NCI-H1436 (cell line): ENCODE results near the gene RNF4.

Experiments used
- DNase-seq: peaks from one replicate; lab custom pipeline; 2025; lab: John Stamatoyannopoulos, UW

Gene RNF4

DNA sequence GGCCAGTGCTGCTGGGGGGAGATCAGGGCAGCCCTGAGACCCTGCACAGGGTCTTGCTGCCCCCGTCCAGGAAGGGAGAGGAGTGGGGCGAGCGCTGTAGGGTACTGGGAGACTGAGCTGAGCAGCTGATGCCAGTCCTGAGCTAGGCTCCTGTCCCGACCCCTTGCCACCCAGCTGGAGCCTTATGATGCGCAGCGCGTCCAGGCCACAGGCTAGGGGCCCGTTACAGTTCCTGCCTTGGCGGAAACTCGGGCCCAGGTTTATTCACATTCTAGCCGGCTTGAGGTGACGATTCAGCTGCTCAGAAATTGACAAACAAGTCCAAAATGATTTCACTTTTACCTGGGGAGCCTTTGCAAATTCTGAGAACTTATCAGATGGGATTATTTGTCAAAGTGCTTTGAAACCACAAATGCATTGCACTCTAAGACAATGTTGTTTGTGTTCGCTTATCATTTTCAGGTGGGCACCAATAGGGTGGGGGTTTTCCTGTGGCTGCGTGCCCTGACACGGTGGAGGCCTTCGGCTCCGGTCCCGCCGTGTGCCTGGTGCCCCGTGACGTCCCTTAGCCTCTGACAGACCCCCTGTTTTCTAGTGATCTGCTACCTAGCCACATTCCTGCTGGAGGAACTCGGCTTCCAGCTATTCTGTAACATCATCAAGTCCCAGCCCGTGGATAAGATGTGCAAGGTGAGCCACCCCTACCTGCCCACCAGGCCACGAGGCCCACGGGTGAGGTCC, 31.3 kb upstream of the RNF4 start:
- no peak for DNase-seq

DNA sequence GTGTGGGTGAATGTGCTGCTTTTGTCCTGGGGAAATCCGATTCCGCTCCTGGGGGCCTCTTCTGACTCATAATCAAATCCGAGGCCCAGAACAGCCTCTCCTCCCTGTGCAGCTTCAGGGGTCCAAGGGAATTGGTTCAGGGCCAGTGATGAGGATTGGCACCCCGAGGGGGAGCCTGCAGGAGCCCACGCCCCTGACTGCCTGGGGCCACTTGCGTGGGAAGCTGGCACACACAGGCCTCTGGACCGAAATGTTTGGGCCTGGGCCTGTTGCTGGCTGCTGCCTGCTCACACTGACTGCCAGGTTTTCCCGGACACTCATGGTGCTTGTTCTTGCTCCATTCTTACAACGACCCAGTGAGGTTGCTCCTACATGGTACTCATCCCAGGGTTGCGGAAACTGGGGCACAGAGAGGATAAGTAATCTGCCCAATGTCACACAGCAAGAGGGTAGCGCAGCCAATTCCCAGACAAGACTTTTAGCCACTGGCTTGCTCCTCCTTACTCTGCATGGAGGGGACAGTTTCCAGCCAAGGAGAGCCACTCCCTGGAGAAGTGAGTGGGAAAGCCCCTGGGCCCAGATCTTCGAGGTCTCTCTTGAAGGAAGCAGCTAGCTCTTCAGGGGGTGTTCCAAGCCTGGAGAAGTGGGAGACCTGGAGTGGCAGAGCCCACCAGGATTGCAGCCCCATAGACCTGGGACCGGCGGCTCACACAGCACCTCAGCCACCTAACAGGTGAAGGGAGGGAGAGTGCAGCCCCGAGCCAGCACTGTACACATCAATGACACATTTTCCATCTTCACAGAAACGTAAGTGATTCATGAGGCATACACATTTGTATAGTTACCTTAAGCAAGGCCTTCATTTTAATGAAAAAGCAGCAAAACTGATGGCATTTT, 29.8 kb upstream of the RNF4 start:
- no peak for DNase-seq

DNA sequence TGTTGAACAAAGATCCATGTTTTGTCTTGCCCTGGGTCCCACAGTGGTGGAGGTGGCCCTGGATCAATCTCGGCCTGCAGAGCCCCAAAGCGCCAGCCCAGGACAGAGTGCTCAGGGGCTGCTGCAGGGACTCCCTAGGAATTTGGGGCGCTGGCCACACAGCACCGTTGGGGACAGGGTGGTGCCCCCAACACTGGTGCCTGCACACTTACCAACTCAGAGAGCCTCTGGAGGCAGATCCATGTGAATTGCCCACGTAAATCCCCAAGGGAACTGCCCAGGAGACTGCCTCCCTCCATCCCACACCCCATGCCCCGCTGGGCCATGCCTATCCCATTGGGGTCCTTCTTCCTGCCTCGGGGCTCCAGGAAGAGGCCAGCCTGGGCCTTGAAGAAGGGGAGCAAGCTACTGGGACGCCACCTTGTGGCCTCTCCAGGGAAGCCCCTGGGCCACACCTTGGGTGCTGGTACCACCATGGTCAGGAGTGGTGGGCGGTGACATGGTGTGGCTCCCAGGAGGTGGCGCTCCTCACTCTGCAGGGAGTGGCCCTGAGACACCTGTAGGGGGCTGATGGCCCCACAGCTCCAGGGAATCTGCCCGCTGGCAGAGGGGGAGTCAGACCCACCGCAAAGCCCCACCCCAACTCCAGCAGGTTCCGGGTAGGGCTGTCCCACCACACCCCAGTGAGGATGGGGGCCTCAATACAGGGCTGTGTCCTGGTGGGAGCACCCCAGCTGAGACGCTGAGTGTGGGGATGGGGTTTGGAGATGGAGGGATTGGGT, 27.3 kb upstream of the RNF4 start:
- peak; percentile 20 for DNase-seq

DNA sequence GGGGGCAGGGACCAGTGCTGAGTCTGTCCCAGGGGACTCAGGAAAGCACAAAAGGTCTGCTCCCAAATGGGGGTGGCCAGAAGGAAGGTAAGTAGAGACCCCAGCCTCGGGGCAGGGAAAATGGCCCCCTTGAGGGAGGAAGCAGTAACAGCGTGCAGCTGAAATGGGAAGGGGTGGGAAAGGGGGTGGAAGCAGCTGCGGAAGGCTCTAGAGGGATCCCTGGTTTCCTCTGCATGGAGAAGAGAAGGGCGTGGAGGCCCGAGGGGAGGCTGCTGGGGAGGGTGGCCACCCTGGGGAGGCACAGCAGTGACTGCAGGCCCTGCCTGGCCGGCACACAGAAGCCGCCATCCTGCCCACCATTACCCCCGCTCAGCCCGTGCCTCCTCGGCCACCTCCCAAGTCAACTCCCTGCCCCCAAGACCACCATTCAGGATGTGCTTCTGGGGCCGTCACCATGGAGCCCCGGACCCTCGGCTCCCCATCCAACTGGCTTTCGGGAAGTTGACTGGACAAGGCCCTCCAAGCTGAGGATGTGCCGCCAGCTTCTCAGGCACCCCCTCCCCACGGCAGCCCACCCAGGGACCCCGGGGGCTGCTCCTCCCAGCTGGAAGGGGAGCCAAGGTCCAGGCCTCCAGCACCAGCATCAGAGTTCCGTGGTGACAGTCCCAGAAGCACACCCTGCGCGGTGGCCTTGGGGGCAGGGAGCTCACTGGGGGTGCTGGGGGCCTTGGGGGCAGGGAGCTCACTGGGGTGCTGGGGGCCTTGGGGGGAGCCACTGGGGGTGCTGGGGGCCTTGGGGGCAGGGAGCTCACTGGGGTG, 26.5 kb upstream of the RNF4 start:
- no peak for DNase-seq

DNA sequence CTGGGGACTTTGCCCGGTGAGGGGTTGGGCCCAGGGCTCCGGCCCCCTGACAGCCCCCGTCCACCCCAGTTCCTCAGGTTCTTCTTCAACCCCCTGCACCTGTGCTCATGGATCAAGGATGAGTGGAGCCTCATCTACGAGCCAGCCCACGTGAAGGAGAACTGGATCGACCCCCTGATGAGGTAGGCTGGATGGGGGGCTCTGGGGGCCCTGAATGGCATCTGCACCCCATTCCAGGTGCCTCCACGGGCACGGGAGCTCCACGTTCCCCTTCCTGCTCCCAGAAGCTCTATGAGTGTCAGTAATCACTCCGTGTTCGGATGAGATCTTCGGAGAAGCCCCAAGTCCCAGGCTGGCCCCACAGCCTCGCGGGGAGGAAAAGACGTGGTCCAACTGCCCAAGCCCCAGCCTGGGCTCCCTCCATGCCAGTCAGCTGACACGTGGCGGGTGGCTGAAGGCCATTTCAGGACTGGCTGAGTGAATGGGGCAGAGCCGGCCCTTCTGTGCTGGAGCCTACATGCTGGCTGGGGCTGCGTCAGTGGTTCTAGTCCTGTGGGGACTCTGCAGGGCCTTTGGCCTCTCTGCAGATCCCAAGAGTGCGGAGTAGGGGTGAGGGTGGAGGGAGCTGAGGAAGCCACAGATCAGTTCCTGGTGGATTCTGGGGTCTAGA, 25.7 kb upstream of the RNF4 start:
- no peak for DNase-seq

DNA sequence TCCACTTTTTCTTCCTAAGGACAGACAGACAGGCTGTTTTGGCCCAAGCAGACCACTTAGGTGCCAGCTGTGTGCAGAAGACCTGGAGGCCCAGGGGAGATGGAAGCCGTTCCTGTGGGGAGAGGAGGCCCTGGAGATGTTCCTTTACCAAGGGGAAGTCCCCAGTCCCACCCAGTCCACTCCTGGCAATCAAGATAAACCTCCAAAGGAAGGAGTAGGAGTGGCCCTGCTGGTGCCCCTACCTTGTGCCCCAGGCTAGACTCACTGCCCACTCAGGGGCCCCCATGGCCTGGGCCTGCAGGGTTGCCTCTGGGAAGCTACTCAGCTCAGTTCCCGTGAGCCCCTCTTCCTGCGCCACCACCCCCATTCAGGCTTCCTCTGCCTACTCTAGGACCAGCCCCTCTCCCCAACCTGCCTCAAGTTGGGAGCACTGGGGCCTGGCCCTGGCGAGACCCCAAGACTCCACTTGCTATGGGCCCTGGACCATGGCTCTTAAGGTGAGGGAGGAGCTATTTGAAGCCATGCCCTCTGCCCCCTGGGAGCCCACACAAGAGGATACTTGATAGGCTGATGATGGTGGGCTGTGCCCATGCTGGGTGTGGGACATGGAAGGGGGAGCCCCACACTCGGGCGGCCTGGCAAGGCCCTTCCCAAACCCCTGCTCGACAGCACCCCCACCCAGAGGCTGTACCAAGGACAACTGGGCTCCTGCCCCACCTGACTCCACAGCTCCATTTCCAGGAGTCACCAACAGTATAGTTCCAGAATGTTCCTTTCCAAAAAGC, 24.8 kb upstream of the RNF4 start:
- no peak for DNase-seq

DNA sequence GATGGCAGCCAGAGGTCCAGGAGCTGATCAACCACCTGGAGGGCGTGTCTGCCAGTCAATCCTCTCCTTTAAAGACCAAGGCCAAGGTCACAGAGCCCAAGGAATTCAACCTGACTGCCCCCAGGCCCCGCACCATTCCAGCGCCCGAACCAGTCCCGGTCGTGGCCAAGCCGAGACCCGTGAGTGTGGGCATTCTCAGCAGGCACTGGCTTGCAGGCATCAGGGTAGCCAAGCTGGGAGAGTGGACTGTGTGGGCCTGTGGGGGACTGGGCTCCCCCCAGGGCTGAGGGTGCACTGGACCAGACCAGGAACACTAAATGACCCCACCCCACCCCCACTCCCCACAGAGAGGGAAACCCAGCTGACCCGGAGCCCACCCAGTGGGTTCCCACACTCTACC, 23.8 kb upstream of the RNF4 start:
- no peak for DNase-seq

DNA sequence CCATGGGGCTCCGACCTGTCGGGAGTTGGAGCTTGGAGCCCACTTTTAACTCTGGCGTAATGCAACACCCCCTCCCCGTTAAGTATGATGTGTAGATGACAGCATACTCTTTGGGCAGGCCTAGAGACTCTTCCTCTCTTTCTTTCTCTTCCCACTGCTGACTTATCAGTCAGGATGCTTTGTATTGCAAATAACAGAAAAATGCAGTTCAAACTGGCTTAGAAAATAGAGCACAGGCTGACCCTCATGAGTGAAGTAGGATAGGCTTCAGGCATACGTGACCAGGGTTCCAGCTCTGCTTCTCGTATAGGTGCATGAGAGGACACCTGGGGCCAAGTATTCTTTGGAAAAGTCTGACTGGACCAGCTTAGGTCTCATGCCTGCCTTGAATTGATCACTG, 23.3 kb upstream of the RNF4 start:
- DNase-seq, result no peak

DNA sequence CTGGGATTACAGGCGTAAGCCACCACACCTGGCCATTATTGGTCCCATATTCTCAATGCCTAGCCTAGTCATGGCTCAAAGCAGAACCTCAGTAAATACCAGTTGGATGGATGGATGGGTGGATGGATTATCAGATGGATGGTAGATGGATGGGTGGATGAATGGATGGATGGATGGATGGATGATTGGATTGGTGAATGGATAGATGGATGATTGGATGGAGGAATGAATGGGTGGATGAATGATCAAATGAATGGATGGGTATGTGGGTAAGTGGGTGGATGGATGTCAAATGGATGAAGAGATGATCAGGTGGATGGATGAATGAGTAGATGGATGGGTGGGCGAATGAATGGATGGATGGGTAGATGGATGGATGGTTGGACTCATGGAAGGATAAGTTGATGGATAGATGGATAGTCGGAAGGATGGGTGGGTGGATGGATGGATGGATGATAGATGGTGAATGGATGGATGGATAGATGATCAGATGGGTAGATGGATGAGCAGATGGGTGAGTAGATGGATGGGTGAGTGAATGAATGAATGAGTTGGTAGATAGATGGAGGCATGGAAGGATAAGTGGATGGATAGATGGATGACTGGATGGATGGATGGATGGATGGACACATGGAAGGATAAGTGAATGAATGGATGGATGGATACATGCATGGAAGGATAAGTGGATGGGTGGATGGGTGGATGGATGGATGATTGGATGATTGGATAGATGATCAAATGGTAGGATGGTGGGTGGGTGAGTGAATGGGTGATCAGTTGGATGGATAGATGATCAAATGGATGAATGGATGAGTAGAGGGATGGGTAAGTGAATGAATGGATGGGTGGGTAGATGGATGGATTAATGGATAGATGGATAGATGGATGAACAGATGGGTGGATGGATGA, 22.0 kb upstream of the RNF4 start:
- DNase-seq, result no peak

DNA sequence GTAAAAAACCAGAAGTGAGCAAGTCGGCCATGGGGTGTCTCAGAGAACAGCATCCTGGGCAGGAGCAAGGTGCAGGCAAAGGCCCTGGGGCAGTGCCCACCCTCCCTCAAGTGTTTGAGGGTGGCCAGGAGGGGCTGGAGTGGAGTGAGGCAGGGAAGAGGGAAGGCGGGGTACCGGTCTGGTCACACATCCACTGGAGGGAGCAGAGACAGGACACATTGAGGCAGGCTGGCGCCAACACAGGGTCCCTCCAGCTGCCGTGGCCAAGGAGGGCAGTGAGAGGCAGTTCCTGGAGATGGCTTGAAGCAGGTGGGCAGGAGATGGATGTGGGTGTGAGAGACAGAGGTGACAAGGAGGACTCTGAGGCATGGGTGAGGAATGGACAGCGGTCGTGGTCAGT, 20.3 kb upstream of the RNF4 start:
- DNase-seq, result no peak

DNA sequence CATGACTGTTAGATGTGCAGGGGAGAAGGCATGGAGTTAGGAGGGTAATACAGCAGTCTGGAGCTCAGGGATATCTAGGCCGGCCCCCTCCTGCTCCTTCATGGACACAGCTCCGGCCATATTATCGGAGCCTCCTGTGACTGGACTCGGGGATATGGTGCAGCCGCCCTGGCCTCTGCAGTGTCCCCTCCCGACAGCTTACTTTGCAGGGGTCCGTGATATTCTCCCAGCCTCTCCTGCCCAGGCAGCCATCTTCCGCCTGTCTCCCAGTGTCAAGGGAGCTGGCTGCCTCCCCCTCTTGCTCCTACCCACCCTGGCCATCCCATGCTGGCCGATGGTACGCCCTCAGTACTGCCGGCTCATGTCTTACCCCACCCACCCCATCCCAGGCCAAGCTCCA, 19.9 kb upstream of the RNF4 start:
- DNase-seq, result no peak

DNA sequence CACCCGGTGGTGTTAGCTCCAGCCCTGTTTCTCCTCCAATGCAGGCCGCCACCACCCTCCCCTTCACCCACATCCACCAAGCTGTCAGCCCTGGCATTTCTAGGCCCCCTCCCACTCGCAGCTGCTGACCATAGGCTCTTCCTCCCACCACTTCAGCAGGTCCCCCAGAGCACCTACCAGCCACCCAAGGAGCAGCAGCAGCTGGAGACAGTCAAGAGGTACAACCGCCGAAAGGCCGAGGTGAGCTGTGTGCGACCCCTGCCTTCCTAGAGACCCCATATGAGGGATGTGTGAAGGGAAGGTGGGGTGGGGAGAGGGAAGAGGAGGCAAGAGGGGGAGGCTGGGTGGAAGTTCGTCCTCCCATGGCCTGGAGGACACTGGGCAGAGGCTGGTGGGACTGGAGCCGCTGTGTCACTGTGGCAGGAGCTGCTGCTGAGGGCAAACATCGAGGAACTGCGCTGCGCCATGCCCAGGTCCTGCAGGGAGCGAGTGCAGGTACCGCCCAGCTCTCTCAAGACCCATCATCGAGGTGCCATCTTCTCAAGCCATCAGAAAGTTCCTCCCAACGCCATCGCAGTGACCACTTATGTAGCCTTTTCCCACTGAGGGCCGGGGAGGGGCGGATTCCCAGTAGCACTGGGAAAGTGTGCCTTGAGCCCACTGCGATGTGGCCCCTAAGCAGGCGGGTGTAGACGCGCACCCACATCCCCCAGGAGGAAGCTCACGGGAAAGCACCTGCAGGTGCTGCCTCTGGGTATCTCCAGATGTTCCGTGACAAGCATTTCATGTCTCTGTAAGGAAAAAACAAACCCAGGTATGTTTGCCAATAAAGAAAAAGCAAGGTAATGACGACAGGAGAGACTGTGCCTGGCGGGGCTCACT, 19.2 kb upstream of the RNF4 start:
- no peak for DNase-seq

DNA sequence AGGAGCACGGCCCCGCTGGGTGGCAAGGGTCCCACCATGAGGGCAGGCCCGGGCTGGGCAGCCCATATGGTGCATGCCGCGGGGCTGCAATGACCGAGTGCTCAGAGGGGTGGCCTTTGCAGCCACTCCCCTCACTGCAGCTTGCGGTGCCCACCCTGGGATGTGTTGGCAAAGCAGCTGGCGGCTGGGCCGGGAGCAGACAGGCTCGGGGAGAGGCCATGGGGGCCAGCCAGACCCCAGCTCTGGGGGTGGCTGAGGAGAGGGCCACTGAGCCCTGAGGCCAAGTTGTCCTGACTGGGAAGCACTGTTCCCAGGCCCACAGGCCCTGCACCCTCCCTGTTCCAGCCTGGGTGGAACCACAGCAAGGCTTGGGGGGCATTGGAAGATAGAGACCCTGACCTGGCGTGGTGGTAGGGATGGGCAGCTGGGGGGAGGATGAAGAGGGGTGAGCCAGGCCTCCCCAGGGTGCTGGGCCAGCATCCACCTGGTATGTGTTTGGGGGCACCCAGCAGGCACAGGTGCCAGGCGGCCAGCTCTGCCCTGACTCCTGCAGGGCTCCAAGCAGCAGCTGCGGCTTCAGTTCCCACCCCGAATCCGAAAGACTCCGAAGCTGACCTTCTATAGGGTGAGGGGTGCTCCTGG, 18.4 kb upstream of the RNF4 start:
- DNase-seq, result no peak

DNA sequence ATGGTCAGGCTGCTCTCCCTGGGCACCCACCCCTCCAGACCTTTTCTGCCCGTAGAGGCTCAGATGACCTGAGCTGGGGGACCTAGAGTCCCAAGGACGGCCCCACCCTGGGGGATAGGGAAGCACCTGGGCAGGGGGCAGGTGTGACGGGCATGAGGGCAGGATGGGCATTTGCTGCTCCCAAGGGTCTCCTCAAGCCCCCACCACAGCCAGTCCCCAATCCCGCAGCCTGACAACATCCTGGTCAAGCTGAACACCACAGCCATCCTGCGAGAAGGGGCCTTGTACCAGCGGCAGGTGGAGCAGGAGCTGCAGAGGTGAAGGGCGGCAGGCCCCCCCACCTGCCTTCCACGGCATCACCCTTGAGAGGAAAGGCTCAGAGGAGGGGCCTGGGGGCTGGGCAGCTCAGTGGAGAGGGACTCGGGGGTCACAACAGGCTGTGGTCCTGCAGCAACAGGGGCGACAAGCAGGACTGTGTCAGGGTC, 17.8 kb upstream of the RNF4 start:
- DNase-seq, result no peak

DNA sequence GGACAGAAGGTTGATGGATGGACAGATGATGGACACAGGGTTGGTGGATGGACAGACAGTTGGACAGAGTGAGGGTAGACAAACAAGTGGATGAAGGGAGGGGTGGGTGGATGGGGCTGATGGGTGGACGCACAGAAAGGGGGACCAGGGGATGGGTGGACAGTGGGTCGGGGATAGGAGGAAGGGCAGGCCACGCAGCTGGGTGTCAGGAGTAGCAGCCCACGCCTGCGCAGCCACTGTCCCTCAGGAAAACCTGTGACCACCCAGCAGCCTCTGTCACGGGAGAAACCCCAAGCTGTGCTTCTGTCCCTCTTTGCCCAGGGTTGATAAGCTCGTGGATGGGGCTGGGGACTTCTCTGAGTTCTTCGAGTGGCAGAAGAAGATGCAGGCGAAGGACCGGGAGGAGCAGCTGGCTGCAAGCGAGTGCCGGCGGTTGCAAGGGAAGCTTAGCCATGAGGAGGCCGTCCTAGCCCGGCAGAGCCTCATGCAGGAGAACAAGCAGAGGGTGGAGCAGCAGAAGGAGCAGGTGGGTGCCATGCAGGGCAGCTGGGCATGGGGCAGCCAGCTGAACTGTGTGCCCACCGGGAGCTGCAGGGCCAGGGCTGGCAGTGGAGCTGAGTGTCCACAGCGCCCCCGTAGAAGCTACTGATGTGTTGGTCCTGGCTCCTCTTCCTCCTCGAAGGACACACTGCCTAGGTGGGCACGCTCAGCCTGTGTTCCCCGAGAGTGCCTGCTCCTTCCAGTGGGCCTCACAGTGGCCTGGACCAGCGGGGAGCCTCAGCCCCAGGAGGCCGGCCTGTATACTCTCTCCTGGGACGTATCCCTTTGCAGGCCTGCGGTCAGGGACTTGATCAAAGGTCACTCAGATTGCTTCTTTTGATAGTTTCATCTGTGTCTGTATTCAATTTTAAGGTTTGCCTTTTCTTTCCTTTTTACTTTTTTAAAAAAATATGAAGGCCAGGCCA, 16.8 kb upstream of the RNF4 start:
- no peak for DNase-seq

DNA sequence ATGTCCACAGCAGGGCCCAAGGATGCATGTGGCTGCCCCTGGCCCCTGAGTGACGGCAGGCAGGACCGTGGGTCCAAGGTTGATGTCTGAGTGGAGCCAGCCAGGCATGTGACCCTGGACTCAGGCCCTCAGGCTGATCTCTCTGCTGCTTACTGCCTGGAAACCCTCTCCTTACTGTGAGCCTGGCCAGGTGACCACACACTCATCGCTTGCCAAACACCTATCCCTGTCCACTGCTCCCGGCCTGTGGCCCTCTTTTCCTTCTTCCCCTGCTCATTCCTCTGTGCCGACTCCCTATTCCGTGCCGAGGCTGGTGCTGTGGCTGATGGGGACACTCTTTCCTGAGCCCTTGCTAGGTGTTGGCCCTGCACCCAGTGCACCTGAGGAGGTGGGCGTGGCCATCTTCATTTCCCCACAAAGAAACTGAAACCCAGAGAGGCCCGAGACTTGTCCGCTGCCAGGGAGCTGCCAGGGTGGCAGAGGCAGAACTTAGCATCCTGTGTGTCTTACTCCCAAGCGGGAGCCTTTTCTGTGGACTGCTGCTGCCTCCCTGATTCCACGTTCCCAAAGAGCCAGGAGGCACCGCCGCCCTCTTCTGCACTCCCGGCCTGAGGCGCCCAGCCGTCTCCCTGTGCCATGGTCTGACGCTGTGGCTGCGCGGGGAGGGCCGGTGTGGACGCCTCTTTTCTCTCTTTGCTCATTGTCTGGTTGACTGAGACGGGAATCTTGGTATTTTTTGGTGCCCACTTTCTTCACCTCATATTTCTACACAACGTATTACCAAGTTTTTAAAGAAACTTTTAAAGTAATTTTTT, 11.2 kb upstream of the RNF4 start:
- no peak for DNase-seq
